Measurements from ENCODE around the gene MAGI2. TPM values are rescaled to one million over a fixed set of nuclear protein-coding genes. Genes with fewer than 3 reads are reported as not detected.
A peak's percentile ranks its signal among the peaks of the same experiment; 100 is the strongest.

Gene MAGI2
- total RNA-seq, 1 experiment from 2014 or later: 0.34 TPM

DNA sequence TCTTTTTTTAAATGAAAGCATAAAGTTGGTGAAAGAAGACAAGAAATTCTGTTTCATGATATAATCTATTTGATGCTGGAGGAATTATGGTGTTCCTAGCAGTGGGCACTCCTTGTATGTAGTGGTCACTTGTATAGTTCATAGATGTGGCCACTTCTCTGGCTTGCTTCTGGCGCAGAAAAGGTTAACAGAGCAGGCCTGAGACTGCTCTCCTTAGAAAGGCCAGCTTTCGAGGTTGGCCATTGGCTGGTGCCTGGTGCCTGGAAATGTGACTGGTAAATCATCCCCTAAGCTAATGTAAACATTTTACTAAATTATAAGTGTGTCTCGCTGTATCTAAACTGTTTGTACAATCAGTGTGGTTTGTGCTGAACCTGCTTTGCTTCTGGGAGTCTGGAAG is 1378.8 kb downstream of the MAGI2 start:
- Histone ChIP-seq H3K9me3 (ENCODE audit: low read depth, low read length, poor library complexity, severe bottlenecking) (no peaks in the 10 kb centered on the region), H3K27ac (ENCODE audit: low read depth, low read length, poor library complexity, severe bottlenecking) (no peak overlapping the region), H3K27me3 (replicated peaks; ENCODE audit: insufficient read depth, low read depth, low read length, poor library complexity) (no peaks in the 10 kb centered on the region), H3K4me1 (ENCODE audit: insufficient read depth, low read length, poor library complexity, severe bottlenecking) (peaks cover 26% of the 10 kb centered on the region), H3K36me3 (ENCODE audit: insufficient read depth, low read length, poor library complexity, severe bottlenecking) (no peaks in the 10 kb centered on the region), H3K4me3 (ENCODE audit: low read depth, low read length, poor library complexity, severe bottlenecking) (no peak overlapping the region)
- no peak for DNase-seq (ENCODE audit: low spot score)
- ChIA-PET POLR2A (ENCODE audit: low non-redundant PET) (no interaction called here), CTCF (no interaction called here)
- no TSS peak for BruUV-seq (replicated peaks)
- TF ChIP-seq EZH2 (IDR thresholded peaks at IDR 0.05; ENCODE audit: borderline replicate concordance, low read depth, low read length, poor library complexity, severe bottlenecking): no peak
- TF ChIP-seq, protein P1, sequence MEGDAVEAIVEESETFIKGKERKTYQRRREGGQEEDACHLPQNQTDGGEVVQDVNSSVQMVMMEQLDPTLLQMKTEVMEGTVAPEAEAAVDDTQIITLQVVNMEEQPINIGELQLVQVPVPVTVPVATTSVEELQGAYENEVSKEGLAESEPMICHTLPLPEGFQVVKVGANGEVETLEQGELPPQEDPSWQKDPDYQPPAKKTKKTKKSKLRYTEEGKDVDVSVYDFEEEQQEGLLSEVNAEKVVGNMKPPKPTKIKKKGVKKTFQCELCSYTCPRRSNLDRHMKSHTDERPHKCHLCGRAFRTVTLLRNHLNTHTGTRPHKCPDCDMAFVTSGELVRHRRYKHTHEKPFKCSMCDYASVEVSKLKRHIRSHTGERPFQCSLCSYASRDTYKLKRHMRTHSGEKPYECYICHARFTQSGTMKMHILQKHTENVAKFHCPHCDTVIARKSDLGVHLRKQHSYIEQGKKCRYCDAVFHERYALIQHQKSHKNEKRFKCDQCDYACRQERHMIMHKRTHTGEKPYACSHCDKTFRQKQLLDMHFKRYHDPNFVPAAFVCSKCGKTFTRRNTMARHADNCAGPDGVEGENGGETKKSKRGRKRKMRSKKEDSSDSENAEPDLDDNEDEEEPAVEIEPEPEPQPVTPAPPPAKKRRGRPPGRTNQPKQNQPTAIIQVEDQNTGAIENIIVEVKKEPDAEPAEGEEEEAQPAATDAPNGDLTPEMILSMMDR (conservative IDR thresholded peaks at IDR 0.05; ENCODE audit: low read depth, low read length): no peak
- intact Hi-C loops (cut with micrococcal nuclease; ENCODE audit: unreplicated experiment): no loop called here

DNA sequence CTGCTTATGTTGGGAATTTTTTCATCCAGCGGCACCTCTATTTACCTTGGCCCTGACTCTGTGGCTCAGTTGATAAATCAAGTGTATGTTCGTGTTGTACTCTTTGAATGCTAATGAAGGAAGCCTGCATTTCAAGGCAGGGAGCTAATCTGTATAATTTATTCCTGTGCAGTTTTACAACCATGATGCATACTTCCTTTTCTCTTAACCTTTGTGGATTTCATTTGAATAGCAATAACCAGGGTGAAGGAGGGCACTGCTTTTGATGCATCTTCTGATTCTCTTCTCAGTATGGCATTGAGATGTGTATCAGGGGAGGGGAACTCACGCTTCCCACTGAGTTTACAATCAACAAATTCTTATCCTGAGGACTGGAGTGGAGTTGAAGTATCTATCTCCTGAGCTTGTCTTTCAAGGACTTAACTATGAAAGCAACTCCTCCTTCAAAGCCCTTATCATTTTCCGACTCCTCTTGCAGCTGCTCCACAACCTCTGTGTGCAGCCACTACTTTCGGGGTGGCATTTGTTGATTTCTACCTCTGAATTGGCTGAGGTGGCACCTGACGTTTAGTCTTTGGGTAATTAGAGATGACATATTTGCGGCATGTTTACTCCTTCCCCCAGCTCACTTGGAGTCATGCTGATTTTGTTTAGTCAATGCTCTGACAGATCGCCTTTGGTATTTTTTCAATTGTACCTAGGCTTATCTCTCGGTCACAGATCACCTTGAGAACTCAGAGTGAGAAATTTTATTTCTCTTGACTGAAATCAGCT is 1379.7 kb downstream of the MAGI2 start:
- no peak overlapping the region for H3K4me3 ChIP-seq (ENCODE audit: low read depth, low read length, poor library complexity, severe bottlenecking)
- no peak overlapping the region for H3K27ac ChIP-seq (ENCODE audit: low read depth, low read length, poor library complexity, severe bottlenecking)
- H3K4me1 ChIP-seq (ENCODE audit: insufficient read depth, low read length, poor library complexity, severe bottlenecking): peaks cover 26% of the 10 kb centered on the region
- peak; percentile 92 for DNase-seq (ENCODE audit: low spot score)
- CTCF ChIA-PET: interaction anchor here (0.5 to 1.0 kb wide), 2 partner anchors 41 to 53 kb away, joined by 3 read pairs; no protein-coding TSS in a partner anchor
- intact Hi-C loops (cut with micrococcal nuclease; ENCODE audit: unreplicated experiment): no loop called here
- TF ChIP-seq EZH2 (IDR thresholded peaks at IDR 0.05; ENCODE audit: borderline replicate concordance, low read depth, low read length, poor library complexity, severe bottlenecking): no peak
- TF ChIP-seq, protein P1 (conservative IDR thresholded peaks at IDR 0.05; ENCODE audit: low read depth, low read length): no peak
- H3K9me3 ChIP-seq (ENCODE audit: low read depth, low read length, poor library complexity, severe bottlenecking): no peaks in the 10 kb centered on the region
- H3K36me3 ChIP-seq (ENCODE audit: insufficient read depth, low read length, poor library complexity, severe bottlenecking): no peaks in the 10 kb centered on the region
- no peaks in the 10 kb centered on the region for H3K27me3 ChIP-seq (replicated peaks; ENCODE audit: insufficient read depth, low read depth, low read length, poor library complexity)
- POLR2A ChIA-PET (ENCODE audit: low non-redundant PET): no interaction called here
- BruUV-seq (replicated peaks): no TSS peak

DNA sequence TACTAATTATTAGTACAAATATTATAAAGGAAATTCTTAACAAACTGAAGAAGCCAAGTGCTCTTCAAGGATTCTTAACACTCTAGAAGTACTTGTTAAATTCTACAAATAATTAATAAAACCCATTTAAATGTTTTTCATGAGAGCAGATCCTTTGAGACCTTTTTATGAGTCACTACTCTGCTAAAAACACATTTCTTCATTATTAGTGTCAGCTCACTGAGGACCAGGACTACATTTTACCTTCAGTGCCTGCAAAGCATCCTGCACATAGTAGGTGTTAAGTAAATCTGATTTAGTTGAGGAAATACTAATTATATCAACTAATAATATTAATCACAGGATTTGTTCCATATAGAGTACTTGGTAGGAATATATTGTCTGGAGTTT is 1381.3 kb downstream of the MAGI2 start:
- CTCF ChIA-PET: no interaction called here
- Histone ChIP-seq H3K27ac (ENCODE audit: low read depth, low read length, poor library complexity, severe bottlenecking) (no peak overlapping the region), H3K4me3 (ENCODE audit: low read depth, low read length, poor library complexity, severe bottlenecking) (no peak overlapping the region), H3K36me3 (ENCODE audit: insufficient read depth, low read length, poor library complexity, severe bottlenecking) (no peaks in the 10 kb centered on the region), H3K9me3 (ENCODE audit: low read depth, low read length, poor library complexity, severe bottlenecking) (no peaks in the 10 kb centered on the region), H3K4me1 (ENCODE audit: insufficient read depth, low read length, poor library complexity, severe bottlenecking) (peaks cover 26% of the 10 kb centered on the region), H3K27me3 (replicated peaks; ENCODE audit: insufficient read depth, low read depth, low read length, poor library complexity) (no peaks in the 10 kb centered on the region)
- intact Hi-C loops (cut with micrococcal nuclease; ENCODE audit: unreplicated experiment): no loop called here
- TF ChIP-seq, protein P1 (conservative IDR thresholded peaks at IDR 0.05; ENCODE audit: low read depth, low read length): no peak
- no peak for TF ChIP-seq EZH2 (IDR thresholded peaks at IDR 0.05; ENCODE audit: borderline replicate concordance, low read depth, low read length, poor library complexity, severe bottlenecking)
- no peak for DNase-seq (ENCODE audit: low spot score)
- no TSS peak for BruUV-seq (replicated peaks)
- POLR2A ChIA-PET (ENCODE audit: low non-redundant PET): no interaction called here

Measured in A673 (cell line).